Measurements from ENCODE around the gene HRCT1. TPM values are rescaled to one million over a fixed set of nuclear protein-coding genes. Genes with fewer than 3 reads are reported as not detected.
A peak's percentile ranks its signal among the peaks of the same experiment; 100 is the strongest.
"Not testable (repeated sequence)": the region's sequence is repeated elsewhere in the genome, so short reads cannot be mapped to it uniquely, and the experiment has no call there.

HRCT1 gene
- total RNA-seq, 1 experiment from 2014 or later, result not detected

GRCh38 chr9:35917261-35917660 lies 11.3 kb downstream of the HRCT1 start:
- DNase-seq (ENCODE audit: low spot score), result no peak

GRCh38 chr9:35918780-35919179 lies 12.8 kb downstream of the HRCT1 start:
- no peak for DNase-seq (ENCODE audit: low spot score)

DNA sequence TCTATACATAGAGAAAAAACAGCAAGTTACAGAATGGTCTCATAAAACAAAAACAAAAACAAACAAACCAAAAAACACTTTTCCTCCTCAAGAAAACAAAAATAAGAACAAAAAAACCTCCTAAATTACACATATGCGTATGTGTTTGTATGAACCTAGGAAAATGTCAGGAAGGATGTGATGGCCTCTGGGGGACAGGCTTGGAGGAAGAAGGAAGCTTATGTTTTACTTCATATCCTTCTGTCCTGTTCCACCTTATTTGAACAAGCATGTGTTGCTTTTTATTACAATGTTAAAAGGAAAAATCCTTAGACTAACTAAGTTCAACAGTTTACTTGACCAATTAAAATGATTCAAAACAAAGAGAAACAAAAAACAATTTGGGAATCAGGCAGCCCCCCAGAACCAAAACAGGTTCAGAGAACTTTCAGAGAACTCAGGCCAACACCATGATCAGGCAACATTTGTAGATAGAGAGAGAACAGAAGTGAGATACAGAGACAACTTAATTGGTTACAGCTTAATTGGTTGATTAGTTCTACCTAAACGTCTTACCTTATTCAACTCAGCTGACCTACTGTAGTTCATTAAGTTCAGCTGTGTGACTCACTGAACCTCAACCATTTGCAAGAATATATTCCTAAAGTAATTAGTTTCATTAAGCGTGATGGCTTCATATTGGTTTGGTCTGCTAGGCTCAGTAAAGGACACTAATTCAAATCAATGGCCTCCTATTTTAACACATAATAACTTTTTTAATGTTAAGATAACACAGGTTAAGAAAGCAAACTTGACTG lies 13.4 kb downstream of the HRCT1 start:
- DNase-seq (ENCODE audit: low spot score), result no peak

GRCh38 chr9:35920051-35920620 lies 14.1 kb downstream of the HRCT1 start:
- DNase-seq (ENCODE audit: low spot score), result no peak

DNA sequence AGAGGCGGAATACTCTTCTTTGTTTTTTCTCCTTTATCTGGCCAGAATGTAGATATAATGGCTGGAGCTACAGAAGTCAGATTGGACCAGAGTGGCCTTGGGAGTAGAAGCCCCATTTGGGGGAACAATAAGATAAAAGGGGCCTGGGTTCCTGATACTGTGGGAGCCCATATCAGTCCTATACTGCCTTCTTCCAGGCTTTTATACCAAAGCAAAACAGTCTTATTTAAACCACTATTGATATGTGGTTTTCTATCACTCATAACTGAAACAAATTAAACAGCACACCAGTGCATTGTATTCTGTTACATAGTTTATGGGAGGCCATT lies 17.6 kb downstream of the HRCT1 start:
- no peak for DNase-seq (ENCODE audit: low spot score)

DNA sequence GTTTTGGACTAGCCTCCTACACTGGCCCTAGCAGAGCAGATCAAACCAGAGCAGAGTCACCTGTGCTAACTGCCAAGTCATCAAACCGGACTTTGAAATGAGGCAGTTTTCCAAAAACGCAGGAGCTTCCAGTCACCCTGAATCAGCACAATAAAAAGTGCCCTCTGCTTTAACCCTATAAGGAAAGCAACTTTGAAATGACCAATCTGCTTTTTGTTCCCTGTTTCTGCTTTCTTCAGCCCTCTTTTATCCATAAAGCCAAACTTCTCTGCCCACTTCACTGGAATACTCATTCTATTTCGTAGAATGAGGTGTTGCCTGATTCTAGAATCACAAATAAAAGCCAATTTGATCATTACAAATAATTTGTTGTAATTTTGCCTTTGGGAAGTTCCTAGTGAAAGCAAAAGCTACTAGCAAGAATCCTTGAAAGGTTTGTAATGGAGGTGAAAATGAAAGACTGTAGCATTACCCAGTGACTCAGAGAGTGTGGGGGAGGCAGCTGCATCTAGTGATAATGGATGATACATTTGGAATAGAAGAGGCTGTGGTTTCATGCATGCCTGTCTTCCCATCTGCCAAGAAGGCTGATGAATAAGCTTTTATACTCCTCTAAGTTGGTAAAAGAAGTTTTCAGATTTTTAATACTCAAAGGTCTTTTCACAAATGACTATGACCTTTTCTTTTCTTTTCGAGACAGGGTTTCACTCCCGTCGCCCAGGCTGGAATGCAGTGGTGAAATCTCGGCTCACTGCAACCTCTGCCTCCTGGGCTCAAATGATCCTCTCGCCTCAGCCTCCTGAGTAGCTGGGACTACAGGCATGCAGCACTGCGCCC lies 18.1 kb downstream of the HRCT1 start:
- DNase-seq (ENCODE audit: low spot score), result peak; percentile 91

DNA sequence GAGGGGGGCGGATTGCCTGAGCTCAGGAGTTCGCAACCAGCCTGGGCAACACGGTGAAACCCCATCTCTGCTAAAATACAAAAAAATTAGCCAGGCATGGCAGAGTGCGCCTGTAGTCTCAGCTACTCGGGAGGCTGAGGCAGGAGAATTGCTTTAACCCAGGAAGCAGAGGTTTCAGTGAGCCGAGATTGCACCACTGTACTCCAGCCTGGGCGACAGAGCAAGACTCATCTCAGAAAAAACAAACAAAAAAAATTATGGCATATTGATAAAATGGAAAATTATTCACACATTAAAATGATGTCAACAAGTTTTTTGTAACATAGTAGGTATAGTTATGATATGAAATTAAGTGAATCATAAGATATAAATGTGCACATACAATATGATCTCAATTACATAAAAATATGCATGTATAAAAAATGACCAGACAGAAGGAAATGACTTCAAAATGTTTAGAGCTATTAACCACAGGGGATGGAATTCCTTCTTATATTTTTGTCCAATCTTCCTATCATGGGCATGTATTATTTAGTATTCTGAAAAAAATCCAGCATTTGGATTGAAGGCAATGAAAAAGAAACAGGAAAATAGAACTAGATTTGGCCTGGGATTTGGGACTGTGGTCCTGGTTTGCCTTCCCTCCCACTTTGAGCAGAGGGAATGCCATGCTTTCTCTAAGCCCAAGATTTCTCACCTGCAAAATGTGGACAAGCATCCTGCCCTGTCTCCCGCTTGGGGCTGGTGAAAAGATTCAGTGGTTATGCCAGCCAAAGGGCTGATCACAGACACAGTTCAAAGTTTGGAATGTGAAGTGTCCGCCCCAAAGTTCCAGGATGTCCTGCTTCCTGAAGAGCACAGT lies 22.8 kb downstream of the HRCT1 start:
- no peak for DNase-seq (ENCODE audit: low spot score)

DNA sequence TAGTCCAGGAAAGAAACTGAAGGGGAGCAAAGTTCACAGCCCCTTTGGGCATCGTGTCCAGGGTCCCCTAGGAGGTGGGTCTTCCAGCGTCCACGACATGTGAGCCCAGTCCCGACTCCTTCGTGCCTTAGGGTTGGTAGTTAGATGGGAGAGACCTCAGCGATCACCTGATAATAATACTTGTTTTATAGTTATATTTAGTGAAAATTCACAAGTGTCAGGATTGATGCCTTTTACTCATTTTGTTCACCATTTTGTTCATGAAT lies 23.4 kb downstream of the HRCT1 start:
- DNase-seq (ENCODE audit: low spot score), result no peak

DNA sequence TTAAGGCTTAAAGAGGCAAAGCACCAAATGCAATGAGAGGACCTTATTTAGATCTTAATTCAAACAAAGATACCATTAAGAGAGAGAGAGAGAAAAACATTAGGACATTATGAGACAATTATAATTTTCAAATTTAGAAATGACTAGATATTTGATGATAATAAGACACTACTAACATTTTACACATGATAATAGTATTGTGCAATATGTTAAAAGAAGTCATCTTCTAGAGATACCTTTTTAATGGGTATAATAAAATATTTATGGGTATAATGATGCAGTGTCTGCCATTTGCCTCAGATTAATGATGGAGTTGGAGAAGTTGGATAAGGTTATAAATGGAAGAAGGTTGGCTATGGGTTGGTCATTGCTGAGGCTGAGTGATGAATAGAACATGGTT lies 24.5 kb downstream of the HRCT1 start:
- DNase-seq (ENCODE audit: low spot score), result no peak

GRCh38 chr9:35930989-35931388 lies 25.0 kb downstream of the HRCT1 start:
- no peak for DNase-seq (ENCODE audit: low spot score)

DNA sequence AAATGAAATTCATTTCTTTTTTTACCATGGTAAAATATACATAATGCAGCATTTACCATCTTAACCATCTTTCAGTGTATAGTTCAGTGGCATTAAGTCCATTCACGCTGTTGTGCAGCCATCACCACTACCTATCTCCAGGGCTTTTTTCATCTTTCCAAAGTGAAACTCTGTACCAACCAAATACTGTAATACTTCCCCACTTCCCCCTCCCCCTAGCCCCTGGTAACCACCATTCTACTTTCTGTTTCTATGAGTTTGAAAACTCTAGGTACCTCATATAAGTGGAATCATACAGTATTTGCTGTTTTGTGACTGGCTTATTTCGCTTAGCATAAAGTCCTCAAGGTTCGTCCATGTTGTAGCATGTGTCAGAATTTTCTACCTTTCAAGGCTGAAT lies 26.7 kb downstream of the HRCT1 start:
- no peak for DNase-seq (ENCODE audit: low spot score)

DNA sequence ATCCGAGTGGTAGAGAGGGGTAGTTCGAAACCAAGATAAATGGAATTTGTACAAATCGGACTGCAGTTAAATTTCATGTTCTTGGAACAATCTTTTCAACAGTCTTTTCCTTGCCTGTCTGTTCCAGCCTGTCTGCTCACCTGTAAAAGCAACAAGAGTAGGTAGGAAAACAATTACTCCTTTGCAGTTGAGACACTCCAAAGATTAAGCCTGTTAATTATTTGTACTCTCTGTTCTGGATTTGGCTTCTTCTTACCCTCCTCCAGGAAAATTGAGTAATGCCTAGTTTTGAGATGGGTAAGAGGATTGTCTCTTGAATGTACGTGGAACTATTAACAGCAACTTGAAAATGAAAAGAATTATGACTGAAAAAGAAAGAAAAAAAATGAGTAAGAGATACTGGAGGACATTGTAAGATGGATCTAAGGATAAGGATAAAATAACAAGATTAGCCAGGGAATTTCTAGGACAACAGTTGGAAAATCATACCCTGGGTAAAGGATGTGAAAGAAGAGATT lies 27.6 kb downstream of the HRCT1 start:
- no peak for DNase-seq (ENCODE audit: low spot score)

GRCh38 chr9:35934069-35934468 lies 28.1 kb downstream of the HRCT1 start:
- not testable (repeated sequence) for DNase-seq (ENCODE audit: low spot score)

DNA sequence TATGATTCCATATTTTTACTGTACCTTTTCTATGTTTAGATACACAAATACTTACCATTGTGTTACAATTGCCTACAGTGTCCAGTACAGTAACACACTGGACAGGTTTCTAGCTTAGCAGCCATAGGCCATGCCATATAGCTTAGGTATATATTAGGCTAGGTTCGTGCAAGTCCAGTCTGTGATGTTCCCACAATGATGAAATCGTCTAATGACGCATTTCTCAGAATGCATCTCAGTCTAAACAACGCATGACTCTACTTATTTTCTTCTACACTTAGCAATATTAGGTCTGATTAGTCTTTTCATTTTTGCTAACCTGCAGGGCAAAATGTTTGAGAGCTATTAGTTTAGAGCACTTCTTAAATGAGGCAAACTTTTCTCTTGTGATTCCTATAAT lies 29.3 kb downstream of the HRCT1 start:
- no peak for DNase-seq (ENCODE audit: low spot score)

- DNase-seq (ENCODE audit: low spot score), result no peak
Observed at GRCh38 chr9:35935755-35936509, 29.9 kb downstream of the HRCT1 start.

GRCh38 chr9:35937227-35937626 lies 31.2 kb downstream of the HRCT1 start:
- no peak for DNase-seq (ENCODE audit: low spot score)

- DNase-seq (ENCODE audit: low spot score), result no peak
Observed at GRCh38 chr9:35938474-35939356, 32.7 kb downstream of the HRCT1 start.

DNA sequence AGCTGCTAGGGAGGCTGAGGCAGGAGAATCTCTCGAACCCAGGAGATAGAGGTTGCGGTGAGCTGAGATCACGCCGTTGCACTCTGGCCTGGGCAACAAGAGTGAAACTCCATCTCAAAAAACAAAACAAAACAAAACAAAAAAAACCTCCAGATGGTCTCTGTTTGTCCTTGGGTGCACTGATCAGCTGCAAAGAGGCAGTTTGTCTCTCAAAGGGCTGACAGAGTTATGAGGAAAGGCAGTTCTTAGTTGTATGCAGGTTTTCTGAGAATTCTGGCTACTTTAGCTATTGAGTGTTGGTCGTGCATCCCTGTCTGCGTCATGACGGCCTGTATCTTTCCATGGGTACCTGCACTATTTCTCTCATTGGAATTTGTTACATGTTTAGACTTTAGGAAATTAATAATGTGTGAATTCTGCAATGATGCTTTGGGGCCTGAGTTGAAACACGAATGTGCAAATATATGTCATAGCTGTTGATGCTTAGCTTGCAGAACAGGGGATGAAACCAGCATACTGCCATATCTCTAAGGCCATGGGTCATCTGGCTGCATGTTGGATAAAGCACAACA lies 33.8 kb downstream of the HRCT1 start:
- DNase-seq (ENCODE audit: low spot score), result no peak

- DNase-seq (ENCODE audit: low spot score), result no peak
Observed at GRCh38 chr9:35940458-35941407, 34.7 kb downstream of the HRCT1 start.
